ENCODE data around the gene SMIM32. TPM values are rescaled to one million over a fixed set of nuclear protein-coding genes. Genes with fewer than 3 reads are reported as not detected.

The SMIM32 gene
- total RNA-seq, 3 donors from 2014 or later = not detected

DNA sequence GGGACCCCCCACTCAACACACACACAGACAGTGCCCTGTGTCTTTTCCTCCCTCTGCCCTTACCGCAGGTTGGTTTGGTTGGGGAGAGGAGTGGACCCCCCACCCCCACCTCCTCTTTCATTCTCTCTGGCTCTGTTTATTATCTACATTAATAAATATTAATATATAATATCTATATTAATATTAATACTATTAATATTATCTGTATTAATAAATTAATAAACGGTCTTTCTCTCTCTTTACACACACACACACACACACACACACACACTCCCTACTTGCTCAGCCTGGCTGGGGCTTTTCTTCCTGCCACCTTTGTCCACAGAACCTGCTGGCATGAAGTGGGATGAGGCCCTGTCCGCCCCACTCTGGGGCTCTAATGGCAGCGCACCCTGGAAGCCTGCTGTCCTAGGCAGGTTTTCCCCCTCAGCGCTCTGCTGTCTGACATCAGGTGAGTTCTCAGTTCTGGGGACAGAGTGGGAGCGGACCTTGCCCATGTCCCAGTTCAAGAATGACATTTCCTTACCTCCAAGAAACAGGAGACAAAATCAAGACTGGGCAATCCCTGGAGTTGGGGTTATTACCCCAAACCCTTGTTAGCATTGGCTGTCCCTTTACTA lies 10.5 kb upstream of the SMIM32 start:
- no peaks in the 10 kb centered on the region for H3K9me3 ChIP-seq
- peaks cover 0 to 3% of the 10 kb centered on the region in 2 donors for H3K27me3 ChIP-seq
- no peak for DNase-seq (ENCODE audit: low spot score in 2 of 2)
- no peaks in the 10 kb centered on the region for H3K36me3 ChIP-seq
- no peak overlapping the region for H3K4me3 ChIP-seq
- intact Hi-C loops (cut with DNase I; ENCODE audit: low total_unique reads) = no loop called here
- TF ChIP-seq POLR2A (IDR thresholded peaks at IDR 0.05) = no peak
- TF ChIP-seq, protein P1, sequence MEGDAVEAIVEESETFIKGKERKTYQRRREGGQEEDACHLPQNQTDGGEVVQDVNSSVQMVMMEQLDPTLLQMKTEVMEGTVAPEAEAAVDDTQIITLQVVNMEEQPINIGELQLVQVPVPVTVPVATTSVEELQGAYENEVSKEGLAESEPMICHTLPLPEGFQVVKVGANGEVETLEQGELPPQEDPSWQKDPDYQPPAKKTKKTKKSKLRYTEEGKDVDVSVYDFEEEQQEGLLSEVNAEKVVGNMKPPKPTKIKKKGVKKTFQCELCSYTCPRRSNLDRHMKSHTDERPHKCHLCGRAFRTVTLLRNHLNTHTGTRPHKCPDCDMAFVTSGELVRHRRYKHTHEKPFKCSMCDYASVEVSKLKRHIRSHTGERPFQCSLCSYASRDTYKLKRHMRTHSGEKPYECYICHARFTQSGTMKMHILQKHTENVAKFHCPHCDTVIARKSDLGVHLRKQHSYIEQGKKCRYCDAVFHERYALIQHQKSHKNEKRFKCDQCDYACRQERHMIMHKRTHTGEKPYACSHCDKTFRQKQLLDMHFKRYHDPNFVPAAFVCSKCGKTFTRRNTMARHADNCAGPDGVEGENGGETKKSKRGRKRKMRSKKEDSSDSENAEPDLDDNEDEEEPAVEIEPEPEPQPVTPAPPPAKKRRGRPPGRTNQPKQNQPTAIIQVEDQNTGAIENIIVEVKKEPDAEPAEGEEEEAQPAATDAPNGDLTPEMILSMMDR (IDR thresholded peaks at IDR 0.05) = no peak
- TF ChIP-seq POLR2AphosphoS5 (IDR thresholded peaks at IDR 0.05) = no peak
- H3K27ac ChIP-seq = no peak overlapping the region
- no peaks in the 10 kb centered on the region for H3K4me1 ChIP-seq

DNA sequence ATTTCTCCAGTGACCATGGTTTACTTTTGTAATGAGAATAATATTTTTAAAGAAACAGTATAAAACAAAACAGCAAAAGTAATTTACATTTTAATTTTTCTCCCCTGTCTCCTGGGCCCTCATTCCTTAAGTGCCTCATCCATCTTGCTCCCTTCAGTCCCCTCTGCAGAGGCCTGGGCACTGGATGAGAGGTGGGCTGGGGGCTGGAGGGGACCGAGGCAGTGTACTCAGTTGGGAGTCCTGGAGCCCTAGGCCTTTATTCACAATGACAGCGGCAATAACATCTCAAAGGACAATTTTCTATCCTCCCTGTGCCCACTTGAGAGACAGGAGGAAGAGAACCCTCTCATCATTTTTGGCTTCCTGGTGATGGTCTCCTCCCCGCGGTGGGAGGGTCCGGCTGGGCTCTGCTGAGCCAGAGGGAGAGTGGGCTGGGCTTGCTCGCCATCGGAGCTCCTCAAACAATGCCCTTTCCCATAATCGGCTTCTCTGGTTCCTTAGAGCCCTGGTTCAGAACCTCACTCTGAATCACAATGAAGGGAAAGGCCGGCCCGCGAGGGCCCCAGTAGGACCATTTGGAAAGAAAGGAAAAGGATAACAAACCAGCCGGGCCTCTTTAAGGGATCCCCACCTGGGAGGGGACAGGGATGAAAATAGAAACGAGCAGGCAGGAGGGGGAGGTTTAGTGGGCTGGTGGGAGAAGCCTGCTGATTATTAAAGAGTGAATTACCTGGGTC lies 9.7 kb upstream of the SMIM32 start:
- Histone ChIP-seq H3K36me3 (no peaks in the 10 kb centered on the region), H3K4me3 (no peak overlapping the region), H3K4me1 (no peaks in the 10 kb centered on the region), H3K27me3 (peaks cover 0 to 3% of the 10 kb centered on the region in 2 donors), H3K27ac (no peak overlapping the region), H3K9me3 (no peaks in the 10 kb centered on the region)
- TF ChIP-seq POLR2A (IDR thresholded peaks at IDR 0.05) (no peak), POLR2AphosphoS5 (IDR thresholded peaks at IDR 0.05) (no peak)
- TF ChIP-seq, protein P1 (IDR thresholded peaks at IDR 0.05) = no peak
- DNase-seq (ENCODE audit: low spot score in 2 of 2) = no peak
- intact Hi-C loops (cut with DNase I; ENCODE audit: low total_unique reads) = no loop called here

DNA sequence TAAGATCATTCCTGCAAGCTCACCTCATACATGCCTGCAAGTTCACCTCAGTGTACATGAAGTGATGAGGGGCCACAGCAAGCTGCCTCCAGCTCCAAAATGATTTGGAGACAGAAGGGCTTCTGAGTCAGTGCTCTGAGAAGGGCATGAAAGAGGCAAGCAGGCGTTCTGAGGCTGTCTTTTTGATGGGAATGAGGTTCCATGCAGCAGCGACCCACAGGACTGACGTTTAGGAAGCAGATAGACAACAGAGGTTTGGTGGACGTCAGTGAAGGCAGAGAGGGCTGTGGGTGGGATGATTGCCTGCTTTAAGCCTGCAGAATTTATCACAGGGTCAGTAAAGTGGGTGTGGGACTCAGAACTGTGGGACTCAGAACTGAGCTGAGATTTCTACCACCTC lies 8.9 kb upstream of the SMIM32 start:
- intact Hi-C loops (cut with DNase I; ENCODE audit: low total_unique reads) = no loop called here
- H3K27me3 ChIP-seq = peaks cover 0 to 3% of the 10 kb centered on the region in 2 donors
- no peaks in the 10 kb centered on the region for H3K36me3 ChIP-seq
- TF ChIP-seq, protein P1 (IDR thresholded peaks at IDR 0.05) = no peak
- TF ChIP-seq POLR2AphosphoS5 (IDR thresholded peaks at IDR 0.05) (no peak), POLR2A (IDR thresholded peaks at IDR 0.05) (no peak)
- H3K4me1 ChIP-seq = no peaks in the 10 kb centered on the region
- H3K9me3 ChIP-seq = no peaks in the 10 kb centered on the region
- peak in 1 of 2 donors; percentile 3 for DNase-seq (ENCODE audit: low spot score in 2 of 2)
- no peak overlapping the region for H3K4me3 ChIP-seq
- H3K27ac ChIP-seq = no peak overlapping the region

DNA sequence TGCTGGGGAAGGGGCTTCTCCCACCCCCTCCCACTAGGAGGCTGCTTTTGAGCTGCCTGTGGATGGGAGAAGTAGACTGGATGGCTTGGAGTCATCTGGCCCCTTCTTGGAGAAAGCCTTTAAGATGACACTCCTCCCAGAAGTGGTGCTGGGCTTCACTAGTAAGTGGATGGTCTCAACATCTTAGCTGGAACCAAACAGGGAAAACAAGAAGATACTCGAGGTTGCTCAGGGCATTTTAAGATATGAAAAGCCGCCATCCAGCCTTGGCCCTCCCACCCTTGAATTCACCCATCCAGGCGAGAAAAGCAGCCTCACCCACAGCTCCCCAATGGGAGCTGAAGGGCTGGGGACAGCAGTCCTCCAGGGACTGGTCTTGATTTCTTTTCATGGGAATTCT lies 7.8 kb upstream of the SMIM32 start:
- Histone ChIP-seq H3K4me1 (no peaks in the 10 kb centered on the region), H3K27ac (no peak overlapping the region), H3K4me3 (no peak overlapping the region), H3K9me3 (no peaks in the 10 kb centered on the region), H3K27me3 (peaks cover 0 to 3% of the 10 kb centered on the region in 2 donors), H3K36me3 (no peaks in the 10 kb centered on the region)
- TF ChIP-seq POLR2AphosphoS5 (IDR thresholded peaks at IDR 0.05) (no peak), POLR2A (IDR thresholded peaks at IDR 0.05) (no peak)
- TF ChIP-seq, protein P1 (IDR thresholded peaks at IDR 0.05) = no peak
- intact Hi-C loops (cut with DNase I; ENCODE audit: low total_unique reads) = no loop called here
- peak in 1 of 2 donors; percentile 7 for DNase-seq (ENCODE audit: low spot score in 2 of 2)

DNA sequence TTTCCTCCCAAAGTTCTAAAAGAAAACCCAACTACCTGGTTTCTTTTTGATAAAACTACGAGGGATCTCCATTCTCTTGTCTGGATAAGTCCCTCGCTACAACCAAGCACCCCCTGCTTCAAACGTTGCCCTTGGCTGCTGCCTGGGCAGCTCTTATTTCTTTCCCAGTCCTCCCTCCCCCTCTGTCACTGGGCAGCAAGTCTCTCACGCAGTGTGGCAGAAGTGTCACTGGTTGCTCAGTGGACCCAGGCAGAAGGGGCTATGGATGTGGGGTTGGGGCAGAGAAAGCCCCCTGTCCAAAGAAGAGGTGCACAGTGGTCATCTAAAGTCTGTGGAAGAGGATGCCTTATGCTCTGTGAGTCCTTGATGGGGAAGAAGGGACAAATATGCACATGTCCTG lies 7.2 kb upstream of the SMIM32 start:
- intact Hi-C loops (cut with DNase I; ENCODE audit: low total_unique reads) = no loop called here
- no peak for DNase-seq (ENCODE audit: low spot score in 2 of 2)

More for the DNA sequence above, 7.2 kb upstream of the SMIM32 start:
- Histone ChIP-seq H3K27me3 (peaks cover 0 to 8% of the 10 kb centered on the region in 2 donors), H3K36me3 (no peaks in the 10 kb centered on the region), H3K4me3 (no peak overlapping the region), H3K9me3 (no peaks in the 10 kb centered on the region), H3K27ac (no peak overlapping the region), H3K4me1 (no peaks in the 10 kb centered on the region)
- TF ChIP-seq POLR2AphosphoS5 (IDR thresholded peaks at IDR 0.05) = no peak
- no peak for TF ChIP-seq POLR2A (IDR thresholded peaks at IDR 0.05)
- TF ChIP-seq, protein P1 (IDR thresholded peaks at IDR 0.05) = no peak
